Fibroblast of mammary gland (primary cell): ENCODE results near the gene LDLRAD4.

ENCODE experiments used
- DNase-seq: peaks from one replicate; pipeline ENCODE4 v3.0.0-alpha.2; 2010; ENCODE audit warnings: low read depth
- H3K4me3 ChIP-seq: 2 replicates; pipeline ENCODE4 v1.5.1; 2011; ENCODE audit warnings: low read depth, mild to moderate bottlenecking, low read length, moderate library complexity; ENCODE audit not compliant: control insufficient read depth
- TF ChIP-seq, protein P1 (sequence below): conservative IDR thresholded peaks from 2 replicates; pipeline ENCODE4 v1.5.1; 2011; ENCODE audit warnings: low read depth, low read length, inconsistent platforms; ENCODE audit not compliant: control insufficient read depth, insufficient read depth

LDLRAD4 gene

GRCh38 chr18:13267431-13267873, 48.9 kb downstream of the LDLRAD4 start:
- no peak overlapping the region for H3K4me3 ChIP-seq
- TF ChIP-seq, protein P1, sequence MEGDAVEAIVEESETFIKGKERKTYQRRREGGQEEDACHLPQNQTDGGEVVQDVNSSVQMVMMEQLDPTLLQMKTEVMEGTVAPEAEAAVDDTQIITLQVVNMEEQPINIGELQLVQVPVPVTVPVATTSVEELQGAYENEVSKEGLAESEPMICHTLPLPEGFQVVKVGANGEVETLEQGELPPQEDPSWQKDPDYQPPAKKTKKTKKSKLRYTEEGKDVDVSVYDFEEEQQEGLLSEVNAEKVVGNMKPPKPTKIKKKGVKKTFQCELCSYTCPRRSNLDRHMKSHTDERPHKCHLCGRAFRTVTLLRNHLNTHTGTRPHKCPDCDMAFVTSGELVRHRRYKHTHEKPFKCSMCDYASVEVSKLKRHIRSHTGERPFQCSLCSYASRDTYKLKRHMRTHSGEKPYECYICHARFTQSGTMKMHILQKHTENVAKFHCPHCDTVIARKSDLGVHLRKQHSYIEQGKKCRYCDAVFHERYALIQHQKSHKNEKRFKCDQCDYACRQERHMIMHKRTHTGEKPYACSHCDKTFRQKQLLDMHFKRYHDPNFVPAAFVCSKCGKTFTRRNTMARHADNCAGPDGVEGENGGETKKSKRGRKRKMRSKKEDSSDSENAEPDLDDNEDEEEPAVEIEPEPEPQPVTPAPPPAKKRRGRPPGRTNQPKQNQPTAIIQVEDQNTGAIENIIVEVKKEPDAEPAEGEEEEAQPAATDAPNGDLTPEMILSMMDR, result no peak
- no peak for DNase-seq

DNA sequence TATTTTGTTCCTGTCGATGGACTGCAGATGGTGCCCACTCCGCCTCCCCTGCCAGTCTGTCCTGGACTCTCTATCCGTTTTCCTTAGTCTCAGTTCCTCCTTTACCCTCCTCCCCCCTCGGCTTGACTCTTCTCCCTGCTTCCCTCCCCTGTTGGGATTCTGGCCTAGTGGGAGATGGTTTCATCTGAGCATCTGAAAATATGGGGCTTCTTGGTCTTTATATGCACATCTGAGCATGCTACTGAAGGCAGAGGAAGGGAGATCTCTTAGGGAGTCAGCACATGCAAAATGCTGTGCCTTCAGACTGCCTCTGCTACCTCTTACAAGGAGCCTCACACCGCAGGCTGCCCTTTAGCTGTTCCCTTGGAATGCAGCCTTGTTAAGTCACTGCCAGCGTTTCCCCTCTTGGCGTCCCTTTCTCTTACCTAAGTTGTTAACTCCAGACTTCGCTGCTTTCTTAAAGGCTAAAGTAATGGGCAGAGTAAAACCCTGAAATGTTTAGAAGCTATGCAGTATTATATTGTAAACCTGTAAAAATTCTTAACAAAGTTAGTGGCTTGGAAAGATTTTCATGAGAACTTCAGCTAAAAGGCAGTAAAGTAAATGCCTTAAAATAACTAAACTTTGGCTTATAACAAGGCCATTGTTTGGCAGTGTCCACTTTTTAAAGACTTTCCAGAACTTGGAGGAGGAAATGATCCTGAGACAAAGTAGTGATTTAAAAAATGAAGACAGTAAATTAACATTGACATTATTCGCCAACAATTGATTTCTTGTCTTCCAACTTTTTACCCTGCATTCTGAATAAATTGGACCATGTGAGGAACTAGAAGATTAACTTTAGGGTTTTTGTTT, 49.8 kb downstream of the LDLRAD4 start:
- DNase-seq, result peak; percentile 8
- no peak overlapping the region for H3K4me3 ChIP-seq
- TF ChIP-seq, protein P1, result no peak

DNA sequence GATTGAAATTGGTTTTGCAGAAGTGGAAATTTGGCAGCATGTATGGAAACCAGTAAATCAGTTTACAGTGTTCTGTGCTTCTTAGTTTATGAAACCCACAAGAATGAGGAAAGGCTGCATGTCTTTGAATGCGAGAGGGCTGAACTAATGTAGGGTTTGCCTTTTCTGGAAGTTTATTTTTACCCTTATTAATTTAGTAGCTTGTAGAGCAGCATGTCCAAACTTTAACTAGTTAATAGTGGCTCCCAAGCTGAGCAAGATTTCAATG, 50.4 kb downstream of the LDLRAD4 start:
- TF ChIP-seq, protein P1, result no peak
- no peak for DNase-seq
- no peak overlapping the region for H3K4me3 ChIP-seq

GRCh38 chr18:13269521-13270011, 51.0 kb downstream of the LDLRAD4 start:
- H3K4me3 ChIP-seq, result no peak overlapping the region
- DNase-seq, result no peak
- TF ChIP-seq, protein P1, result no peak

- DNase-seq, result no peak
- TF ChIP-seq, protein P1, result no peak
- H3K4me3 ChIP-seq, result no peak overlapping the region
These were observed 51.8 kb downstream of the LDLRAD4 start for GRCh38 chr18:13270279-13270855.

DNA sequence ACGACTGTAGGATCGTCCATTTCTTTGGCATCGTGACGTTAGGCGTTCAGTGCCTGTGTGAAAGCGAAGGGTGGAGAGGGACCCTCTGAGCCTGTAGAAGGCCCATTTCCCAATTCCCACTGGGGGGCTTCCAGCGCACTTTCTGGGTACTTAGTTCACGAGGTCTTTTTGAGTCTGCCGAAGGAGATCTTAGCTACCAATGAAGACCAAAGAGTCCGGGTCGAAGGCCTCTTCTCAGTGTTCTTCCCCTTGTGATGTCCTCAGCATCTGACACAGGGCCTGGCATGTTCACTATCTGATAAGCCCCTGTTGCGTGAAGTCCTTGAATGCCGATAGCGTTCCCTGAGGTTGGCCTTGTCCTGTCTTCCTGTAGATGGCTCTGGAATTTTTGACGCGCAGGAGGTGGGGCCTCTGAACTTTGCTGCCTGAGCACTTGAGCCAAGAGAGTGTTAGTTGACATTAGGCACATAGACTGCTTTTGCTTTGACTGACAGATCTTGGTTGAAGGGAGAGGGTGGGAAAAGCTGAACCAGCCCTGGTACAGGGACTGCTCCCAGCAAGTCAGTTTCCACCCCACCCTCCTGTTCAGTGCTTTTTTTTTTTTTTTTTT, 52.8 kb downstream of the LDLRAD4 start:
- no peak for DNase-seq
- TF ChIP-seq, protein P1, result no peak
- H3K4me3 ChIP-seq, result no peak overlapping the region
